Measurements from ENCODE around the gene CFAP157.
"Not testable (repeated sequence)": the region's sequence is repeated elsewhere in the genome, so short reads cannot be mapped to it uniquely, and the experiment has no call there.

CFAP157 gene

GRCh38 chr9:127735530-127736185, 28.9 kb downstream of the CFAP157 start:
- no peak for DNase-seq (ENCODE audit: low spot score)

GRCh38 chr9:127738666-127739065, 31.9 kb downstream of the CFAP157 start:
- no peak for DNase-seq (ENCODE audit: low spot score)

- DNase-seq (ENCODE audit: low spot score): no peak
Observed at GRCh38 chr9:127739614-127740330, 33.0 kb downstream of the CFAP157 start.

GRCh38 chr9:127741831-127742434, 35.1 kb downstream of the CFAP157 start:
- no peak for DNase-seq (ENCODE audit: low spot score)

GRCh38 chr9:127742435-127743088, 35.8 kb downstream of the CFAP157 start:
- no peak for DNase-seq (ENCODE audit: low spot score)

GRCh38 chr9:127744398-127745110, 37.8 kb downstream of the CFAP157 start:
- DNase-seq (ENCODE audit: low spot score): no peak

GRCh38 chr9:127746959-127747569, 40.3 kb downstream of the CFAP157 start:
- no peak for DNase-seq (ENCODE audit: low spot score)

- no peak for DNase-seq (ENCODE audit: low spot score)
Observed at GRCh38 chr9:127749090-127749787, 42.5 kb downstream of the CFAP157 start.

- DNase-seq (ENCODE audit: low spot score): no peak
Observed at GRCh38 chr9:127751269-127752054, 44.7 kb downstream of the CFAP157 start.

- DNase-seq (ENCODE audit: low spot score): no peak
Observed at GRCh38 chr9:127753148-127753547, 46.4 kb downstream of the CFAP157 start.

- DNase-seq (ENCODE audit: low spot score): no peak
Observed at GRCh38 chr9:127753622-127754021, 46.8 kb downstream of the CFAP157 start.

- no peak for DNase-seq (ENCODE audit: low spot score)
Observed at GRCh38 chr9:127754099-127755060, 47.6 kb downstream of the CFAP157 start.

GRCh38 chr9:127755061-127756060, 48.6 kb downstream of the CFAP157 start:
- no peak for DNase-seq (ENCODE audit: low spot score)

- DNase-seq (ENCODE audit: low spot score): no peak
Observed at GRCh38 chr9:127756233-127756632, 49.4 kb downstream of the CFAP157 start.

- not testable (repeated sequence) for DNase-seq (ENCODE audit: low spot score)
Observed at GRCh38 chr9:127756776-127757175, 50.0 kb downstream of the CFAP157 start.

GRCh38 chr9:127758843-127759242, 52.1 kb downstream of the CFAP157 start:
- no peak for DNase-seq (ENCODE audit: low spot score)

GRCh38 chr9:127761061-127761460, 54.3 kb downstream of the CFAP157 start:
- no peak for DNase-seq (ENCODE audit: low spot score)

- no peak for DNase-seq (ENCODE audit: low spot score)
Observed at GRCh38 chr9:127761491-127761956, 54.7 kb downstream of the CFAP157 start.
